ENCODE results near the gene RAP1GDS1. TPM values are rescaled to one million over a fixed set of nuclear protein-coding genes. Genes with fewer than 3 reads are reported as not detected.

Gene RAP1GDS1
- total RNA-seq, 1 experiment from 2014 or later = 40.8 TPM

DNA sequence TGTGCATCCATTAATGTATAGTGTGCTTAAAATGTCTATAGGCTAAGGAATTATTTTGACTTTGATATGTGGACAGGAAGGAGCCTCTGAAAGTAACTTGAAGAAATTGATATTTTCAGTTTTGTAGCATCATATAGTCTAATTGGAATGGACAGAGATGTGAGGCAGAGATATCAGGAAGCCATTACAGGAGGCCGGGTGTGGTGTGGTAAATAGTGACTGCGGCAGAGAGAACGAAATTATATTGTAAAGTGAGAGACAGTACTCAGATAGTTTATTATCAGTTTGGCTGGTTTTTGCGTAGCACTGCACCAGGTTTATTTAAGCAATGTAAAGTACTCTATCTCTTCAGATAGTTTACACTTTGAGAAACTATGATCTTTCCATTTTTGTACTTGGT, 98.5 kb downstream of the RAP1GDS1 start:
- Histone ChIP-seq H3K27me3 (ENCODE audit: insufficient read depth, low read length) (no peaks in the 10 kb centered on the region), H2AFZ (ENCODE audit: low read depth, low read length, poor library complexity, severe bottlenecking) (no peak overlapping the region), H3K9ac (ENCODE audit: low read length) (no peak overlapping the region), H3K79me2 (ENCODE audit: insufficient read depth, low read length) (peaks cover 4% of the 10 kb centered on the region; the same call in 1 of the 2 replicates), H3K9me3 (ENCODE audit: control insufficient read depth in 1 of 2, insufficient read depth in 1 of 2, low read depth in 1 of 2, low read length in 2 of 2) (no peaks in the 10 kb centered on the region), H3K4me1 (ENCODE audit: control insufficient read depth in 1 of 2, insufficient read depth in 2 of 2, low read length in 2 of 2) (no peaks in the 10 kb centered on the region), H3K9me2 (ENCODE audit: insufficient read depth) (no peaks in the 10 kb centered on the region), H3K36me3 (ENCODE audit: control insufficient read depth in 1 of 2, insufficient read depth in 2 of 2, low read length in 2 of 2) (no peaks in the 10 kb centered on the region), H3K4me2 (ENCODE audit: low read length) (no peak overlapping the region), H4K20me1 (ENCODE audit: insufficient read depth) (no peaks in the 10 kb centered on the region), H3K4me3 (replicated peaks in 1 of 2; ENCODE audit: low read depth in 1 of 2, low read length in 2 of 2) (no peak overlapping the region), H3K27ac (ENCODE audit: low read depth, low read length) (no peak overlapping the region)
- no TSS peak for BruUV-seq (replicated peaks)
- ChIA-PET RAD21 (ENCODE audit: low non-redundant PET in 1 of 2, low total read pairs in 2 of 2, uncharacterized antibody in 2 of 2, unreplicated experiment in 2 of 2) (no interaction called here), CTCF (no interaction called here), POLR2A (no interaction called here)
- TF ChIP-seq FOSL1 (IDR thresholded peaks at IDR 0.05; ENCODE audit: low read depth) (no peak), YY1 (IDR thresholded peaks at IDR 0.05; ENCODE audit: extremely low read depth, insufficient replicate concordance, low read depth, low read length) (no peak), CEBPB (IDR thresholded peaks at IDR 0.05; ENCODE audit: low read depth) (no peak), ZNF274 (IDR thresholded peaks at IDR 0.05; ENCODE audit: low read depth, low read length) (no peak), POLR2AphosphoS5 (IDR thresholded peaks at IDR 0.05; ENCODE audit: low read depth, low read length) (no peak), SIN3A (IDR thresholded peaks at IDR 0.05; ENCODE audit: low read depth) (no peak), SRF (IDR thresholded peaks at IDR 0.05; ENCODE audit: low read depth) (no peak), ZFX (IDR thresholded peaks at IDR 0.05) (no peak), EGR1 (IDR thresholded peaks at IDR 0.05; ENCODE audit: low read depth) (no peak), TCF7L2 (IDR thresholded peaks at IDR 0.05; ENCODE audit: borderline replicate concordance, extremely low read depth, insufficient read depth, insufficient read length) (no peak), EZH2phosphoT487 (IDR thresholded peaks at IDR 0.05; ENCODE audit: borderline replicate concordance) (no peak), CBX3 (IDR thresholded peaks at IDR 0.05; ENCODE audit: low read depth) (no peak), JUND (IDR thresholded peaks at IDR 0.05) (no peak)
- TF ChIP-seq, protein P1, sequence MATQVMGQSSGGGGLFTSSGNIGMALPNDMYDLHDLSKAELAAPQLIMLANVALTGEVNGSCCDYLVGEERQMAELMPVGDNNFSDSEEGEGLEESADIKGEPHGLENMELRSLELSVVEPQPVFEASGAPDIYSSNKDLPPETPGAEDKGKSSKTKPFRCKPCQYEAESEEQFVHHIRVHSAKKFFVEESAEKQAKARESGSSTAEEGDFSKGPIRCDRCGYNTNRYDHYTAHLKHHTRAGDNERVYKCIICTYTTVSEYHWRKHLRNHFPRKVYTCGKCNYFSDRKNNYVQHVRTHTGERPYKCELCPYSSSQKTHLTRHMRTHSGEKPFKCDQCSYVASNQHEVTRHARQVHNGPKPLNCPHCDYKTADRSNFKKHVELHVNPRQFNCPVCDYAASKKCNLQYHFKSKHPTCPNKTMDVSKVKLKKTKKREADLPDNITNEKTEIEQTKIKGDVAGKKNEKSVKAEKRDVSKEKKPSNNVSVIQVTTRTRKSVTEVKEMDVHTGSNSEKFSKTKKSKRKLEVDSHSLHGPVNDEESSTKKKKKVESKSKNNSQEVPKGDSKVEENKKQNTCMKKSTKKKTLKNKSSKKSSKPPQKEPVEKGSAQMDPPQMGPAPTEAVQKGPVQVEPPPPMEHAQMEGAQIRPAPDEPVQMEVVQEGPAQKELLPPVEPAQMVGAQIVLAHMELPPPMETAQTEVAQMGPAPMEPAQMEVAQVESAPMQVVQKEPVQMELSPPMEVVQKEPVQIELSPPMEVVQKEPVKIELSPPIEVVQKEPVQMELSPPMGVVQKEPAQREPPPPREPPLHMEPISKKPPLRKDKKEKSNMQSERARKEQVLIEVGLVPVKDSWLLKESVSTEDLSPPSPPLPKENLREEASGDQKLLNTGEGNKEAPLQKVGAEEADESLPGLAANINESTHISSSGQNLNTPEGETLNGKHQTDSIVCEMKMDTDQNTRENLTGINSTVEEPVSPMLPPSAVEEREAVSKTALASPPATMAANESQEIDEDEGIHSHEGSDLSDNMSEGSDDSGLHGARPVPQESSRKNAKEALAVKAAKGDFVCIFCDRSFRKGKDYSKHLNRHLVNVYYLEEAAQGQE (IDR thresholded peaks at IDR 0.05; ENCODE audit: low read depth) = no peak
- TF ChIP-seq, protein P2, sequence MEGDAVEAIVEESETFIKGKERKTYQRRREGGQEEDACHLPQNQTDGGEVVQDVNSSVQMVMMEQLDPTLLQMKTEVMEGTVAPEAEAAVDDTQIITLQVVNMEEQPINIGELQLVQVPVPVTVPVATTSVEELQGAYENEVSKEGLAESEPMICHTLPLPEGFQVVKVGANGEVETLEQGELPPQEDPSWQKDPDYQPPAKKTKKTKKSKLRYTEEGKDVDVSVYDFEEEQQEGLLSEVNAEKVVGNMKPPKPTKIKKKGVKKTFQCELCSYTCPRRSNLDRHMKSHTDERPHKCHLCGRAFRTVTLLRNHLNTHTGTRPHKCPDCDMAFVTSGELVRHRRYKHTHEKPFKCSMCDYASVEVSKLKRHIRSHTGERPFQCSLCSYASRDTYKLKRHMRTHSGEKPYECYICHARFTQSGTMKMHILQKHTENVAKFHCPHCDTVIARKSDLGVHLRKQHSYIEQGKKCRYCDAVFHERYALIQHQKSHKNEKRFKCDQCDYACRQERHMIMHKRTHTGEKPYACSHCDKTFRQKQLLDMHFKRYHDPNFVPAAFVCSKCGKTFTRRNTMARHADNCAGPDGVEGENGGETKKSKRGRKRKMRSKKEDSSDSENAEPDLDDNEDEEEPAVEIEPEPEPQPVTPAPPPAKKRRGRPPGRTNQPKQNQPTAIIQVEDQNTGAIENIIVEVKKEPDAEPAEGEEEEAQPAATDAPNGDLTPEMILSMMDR (IDR thresholded peaks at IDR 0.05 in 2 of 3, conservative IDR thresholded peaks at IDR 0.05 in 1 of 3; ENCODE audit: borderline replicate concordance in 1 of 3, insufficient read depth in 1 of 3, low read depth in 2 of 3, low read length in 2 of 3) = no peak
- ATAC-seq (no peak), DNase-seq (ENCODE audit: low read depth, low spot score) (no peak)
- intact Hi-C loops (cut with micrococcal nuclease) = no loop called here
